HUES48 (cell line): ENCODE results near the gene RPS6KA2.
"Not testable (repeated sequence)": the region's sequence is repeated elsewhere in the genome, so short reads cannot be mapped to it uniquely, and the experiment has no call there.

Experiments
- H3K27ac ChIP-seq: one replicate; pipeline ENCODE4 v1.7.0; 2013; ENCODE audit warnings: low read depth, low read length, inconsistent platforms
- H3K27me3 ChIP-seq: 2 replicates; pipeline ENCODE4 v1.6.1; 2013; ENCODE audit warnings: mild to moderate bottlenecking, low read length; ENCODE audit not compliant: control insufficient read depth, insufficient read depth
- H3K36me3 ChIP-seq: 2 replicates; pipeline ENCODE4 v1.6.1; 2013; ENCODE audit warnings: low read length; ENCODE audit not compliant: control insufficient read depth, insufficient read depth
- H3K4me1 ChIP-seq: 2 replicates; pipeline ENCODE4 v1.6.1; 2013; ENCODE audit warnings: mild to moderate bottlenecking, low read length; ENCODE audit not compliant: control insufficient read depth, insufficient read depth
- H3K4me3 ChIP-seq: 2 replicates; pipeline ENCODE4 v1.5.1; 2013; ENCODE audit warnings: mild to moderate bottlenecking, low read depth, low read length
- H3K9ac ChIP-seq: 2 replicates; pipeline ENCODE4 v1.6.1; 2013; ENCODE audit warnings: mild to moderate bottlenecking, low read depth, low read length, moderate library complexity
- H3K9me3 ChIP-seq: 2 replicates; pipeline ENCODE4 v1.6.1; 2013; ENCODE audit warnings: low read length; ENCODE audit not compliant: control insufficient read depth, insufficient read depth

The RPS6KA2 gene

GRCh38 chr6:166364456-166364855 lies 262.6 kb downstream of the RPS6KA2 start:
- H3K27me3 ChIP-seq: no peaks in the 10 kb centered on the region
- peak overlapping the region; percentile 95 for H3K27ac ChIP-seq
- peaks cover 44% of the 10 kb centered on the region for H3K4me1 ChIP-seq
- peak overlapping the region; percentile 33; the same call in 1 of the 2 replicates for H3K9ac ChIP-seq
- 0 out of 2 replicates have a peak overlapping the region, but pooled peaks have one; percentile 43 for H3K4me3 ChIP-seq
- 0 out of 2 replicates have a peak, but pooled peaks cover 5% of the 10 kb centered on the region for H3K36me3 ChIP-seq
- H3K9me3 ChIP-seq: no peaks in the 10 kb centered on the region

DNA sequence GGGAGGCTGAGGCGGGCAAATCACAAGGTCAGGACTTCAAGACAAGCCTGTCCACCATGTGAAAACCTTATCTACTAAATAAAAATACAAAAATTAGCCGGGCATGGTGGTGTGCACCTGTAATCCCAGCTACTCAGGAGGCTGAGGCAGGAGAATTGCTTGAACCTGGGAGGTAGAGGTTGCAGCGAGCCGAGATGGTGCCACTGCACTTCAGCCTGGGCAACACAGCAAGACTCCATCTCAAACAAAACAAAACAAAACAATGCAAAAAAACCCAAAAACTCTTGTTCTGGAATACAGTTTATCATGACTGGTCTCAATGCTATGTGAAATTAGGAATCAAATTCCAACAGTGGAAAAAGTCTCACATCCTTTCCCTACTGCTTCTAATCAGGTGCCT lies 264.6 kb downstream of the RPS6KA2 start:
- not testable (repeated sequence) for H3K9ac ChIP-seq, H3K27me3 ChIP-seq, H3K4me3 ChIP-seq, H3K27ac ChIP-seq, H3K36me3 ChIP-seq, H3K9me3 ChIP-seq
- H3K4me1 ChIP-seq: peaks cover 40% of the 10 kb centered on the region

DNA sequence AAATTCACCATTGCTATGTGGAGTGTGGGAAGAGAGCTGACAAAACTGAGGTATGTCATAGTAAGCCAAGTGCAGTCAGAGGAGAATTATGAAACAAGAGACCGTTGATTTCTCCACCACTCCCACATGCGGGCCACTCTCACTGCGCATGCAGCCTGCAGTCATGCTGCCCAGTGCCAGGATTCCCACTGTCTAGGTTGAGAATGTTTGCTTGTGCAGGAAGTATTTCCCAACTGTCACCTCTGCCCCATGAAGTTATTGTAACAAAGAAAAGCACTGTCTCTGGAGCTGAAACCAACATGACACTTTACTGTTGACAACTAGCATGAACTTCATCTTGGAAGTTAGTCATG lies 266.0 kb downstream of the RPS6KA2 start:
- Histone ChIP-seq H3K9me3 (no peaks in the 10 kb centered on the region), H3K27me3 (no peaks in the 10 kb centered on the region), H3K27ac (no peak overlapping the region), H3K36me3 (0 out of 2 replicates have a peak, but pooled peaks cover 5% of the 10 kb centered on the region), H3K9ac (no peak overlapping the region), H3K4me1 (peaks cover 26% of the 10 kb centered on the region), H3K4me3 (no peak overlapping the region)

GRCh38 chr6:166360243-166361076 lies 266.6 kb downstream of the RPS6KA2 start:
- H3K27me3 ChIP-seq: no peaks in the 10 kb centered on the region
- H3K4me1 ChIP-seq: peaks cover 23% of the 10 kb centered on the region
- H3K36me3 ChIP-seq: 0 out of 2 replicates have a peak, but pooled peaks cover 5% of the 10 kb centered on the region
- no peaks in the 10 kb centered on the region for H3K9me3 ChIP-seq
- peak overlapping the region; percentile 14 for H3K27ac ChIP-seq
- H3K9ac ChIP-seq: no peak overlapping the region
- no peak overlapping the region for H3K4me3 ChIP-seq
